Effector memory CD4-positive, alpha-beta T cell (primary cell): Measurements from ENCODE around the gene TRAM2.

Experiments
- DNase-seq, 3 donors: peaks; one replicate each; pipeline ENCODE4 v3.0.0-alpha.2; 2020
- H3K27ac ChIP-seq: 2 replicates; pipeline ENCODE4 v1.7.0; 2013; ENCODE audit warnings: mild to moderate bottlenecking, low read length, moderate library complexity; ENCODE audit not compliant: insufficient read depth, poor library complexity, severe bottlenecking
- H3K27me3 ChIP-seq: replicated peaks from 2 replicates; pipeline ENCODE4 v1.7.0; 2013; ENCODE audit warnings: mild to moderate bottlenecking, low read length; ENCODE audit not compliant: insufficient read depth, control insufficient read depth, poor library complexity, severe bottlenecking
- H3K36me3 ChIP-seq: 2 replicates; pipeline ENCODE4 v1.7.0; 2013; ENCODE audit warnings: mild to moderate bottlenecking, low read length, moderate library complexity; ENCODE audit not compliant: control insufficient read depth, insufficient read depth
- H3K4me1 ChIP-seq: 2 replicates; pipeline ENCODE4 v1.7.0; 2013; ENCODE audit warnings: low read length, mild to moderate bottlenecking; ENCODE audit not compliant: control insufficient read depth, insufficient read depth, poor library complexity, severe bottlenecking
- H3K4me3 ChIP-seq: 2 replicates; pipeline ENCODE4 v1.7.0; 2013; ENCODE audit warnings: low read length, low read depth, mild to moderate bottlenecking; ENCODE audit not compliant: insufficient read depth, poor library complexity, severe bottlenecking
- H3K9me3 ChIP-seq: 2 replicates; pipeline ENCODE4 v1.7.0; 2013; ENCODE audit warnings: mild to moderate bottlenecking, low read length, moderate library complexity; ENCODE audit not compliant: control insufficient read depth

The TRAM2 gene

GRCh38 chr6:52610745-52611355 is 34.0 kb upstream of the TRAM2 start:
- H3K27me3 ChIP-seq: no peaks in the 10 kb centered on the region
- DNase-seq: no peak
- H3K36me3 ChIP-seq: no peaks in the 10 kb centered on the region
- no peaks in the 10 kb centered on the region for H3K9me3 ChIP-seq
- no peak overlapping the region for H3K27ac ChIP-seq
- H3K4me3 ChIP-seq: no peak overlapping the region
- H3K4me1 ChIP-seq: no peaks in the 10 kb centered on the region

- no peaks in the 10 kb centered on the region for H3K36me3 ChIP-seq
- no peaks in the 10 kb centered on the region for H3K9me3 ChIP-seq
- H3K4me3 ChIP-seq: no peak overlapping the region
- no peaks in the 10 kb centered on the region for H3K4me1 ChIP-seq
- H3K27ac ChIP-seq: no peak overlapping the region
- DNase-seq: no peak
- no peaks in the 10 kb centered on the region for H3K27me3 ChIP-seq
Observed at GRCh38 chr6:52610011-52610410, 33.2 kb upstream of the TRAM2 start.

- no peak for DNase-seq
- Histone ChIP-seq H3K27ac (no peak overlapping the region), H3K4me3 (no peak overlapping the region), H3K9me3 (no peaks in the 10 kb centered on the region), H3K4me1 (no peaks in the 10 kb centered on the region), H3K27me3 (no peaks in the 10 kb centered on the region), H3K36me3 (no peaks in the 10 kb centered on the region)
Observed at GRCh38 chr6:52605610-52606185, 28.8 kb upstream of the TRAM2 start.

GRCh38 chr6:52603000-52603795 is 26.3 kb upstream of the TRAM2 start:
- Histone ChIP-seq H3K9me3 (no peaks in the 10 kb centered on the region), H3K4me1 (no peaks in the 10 kb centered on the region), H3K27me3 (no peaks in the 10 kb centered on the region), H3K36me3 (no peaks in the 10 kb centered on the region), H3K27ac (no peak overlapping the region), H3K4me3 (no peak overlapping the region)
- no peak for DNase-seq

GRCh38 chr6:52598824-52599190 is 21.9 kb upstream of the TRAM2 start:
- no peak for DNase-seq
- no peak overlapping the region for H3K27ac ChIP-seq
- H3K9me3 ChIP-seq: no peaks in the 10 kb centered on the region
- no peak overlapping the region for H3K4me3 ChIP-seq
- no peaks in the 10 kb centered on the region for H3K4me1 ChIP-seq
- H3K36me3 ChIP-seq: no peaks in the 10 kb centered on the region
- no peaks in the 10 kb centered on the region for H3K27me3 ChIP-seq

GRCh38 chr6:52598123-52598823 is 21.4 kb upstream of the TRAM2 start:
- Histone ChIP-seq H3K4me1 (no peaks in the 10 kb centered on the region), H3K27ac (no peak overlapping the region), H3K4me3 (no peak overlapping the region), H3K9me3 (no peaks in the 10 kb centered on the region), H3K36me3 (no peaks in the 10 kb centered on the region), H3K27me3 (no peaks in the 10 kb centered on the region)
- no peak for DNase-seq

GRCh38 chr6:52597738-52598122 is 20.9 kb upstream of the TRAM2 start:
- Histone ChIP-seq H3K4me1 (no peaks in the 10 kb centered on the region), H3K27me3 (no peaks in the 10 kb centered on the region), H3K9me3 (no peaks in the 10 kb centered on the region), H3K27ac (no peak overlapping the region), H3K4me3 (no peak overlapping the region), H3K36me3 (no peaks in the 10 kb centered on the region)
- no peak for DNase-seq

GRCh38 chr6:52596371-52597028 is 19.6 kb upstream of the TRAM2 start:
- no peaks in the 10 kb centered on the region for H3K9me3 ChIP-seq
- no peaks in the 10 kb centered on the region for H3K36me3 ChIP-seq
- no peak overlapping the region for H3K4me3 ChIP-seq
- DNase-seq: no peak
- no peaks in the 10 kb centered on the region for H3K27me3 ChIP-seq
- H3K27ac ChIP-seq: no peak overlapping the region
- no peaks in the 10 kb centered on the region for H3K4me1 ChIP-seq

- H3K36me3 ChIP-seq: no peaks in the 10 kb centered on the region
- no peaks in the 10 kb centered on the region for H3K9me3 ChIP-seq
- H3K27ac ChIP-seq: no peak overlapping the region
- DNase-seq: no peak
- no peak overlapping the region for H3K4me3 ChIP-seq
- H3K4me1 ChIP-seq: no peaks in the 10 kb centered on the region
- H3K27me3 ChIP-seq: no peaks in the 10 kb centered on the region
Observed at GRCh38 chr6:52595796-52596130, 18.9 kb upstream of the TRAM2 start.
